Activated naive CD4-positive, alpha-beta T cell treated with anti-CD3 and anti-CD28 coated beads, Interleukin-2, amount 50 U/mL, for 16 hours (primary cell): ENCODE data around the gene IFT81.
"Not testable (repeated sequence)": the region's sequence is repeated elsewhere in the genome, so short reads cannot be mapped to it uniquely, and the experiment has no call there.

ENCODE experiments used
- DNase-seq: peaks from one replicate; pipeline ENCODE4 v3.0.0-alpha.2; 2020

IFT81 gene

GRCh38 chr12:110108309-110109036, 15.7 kb upstream of the IFT81 start:
- DNase-seq = no peak

DNA sequence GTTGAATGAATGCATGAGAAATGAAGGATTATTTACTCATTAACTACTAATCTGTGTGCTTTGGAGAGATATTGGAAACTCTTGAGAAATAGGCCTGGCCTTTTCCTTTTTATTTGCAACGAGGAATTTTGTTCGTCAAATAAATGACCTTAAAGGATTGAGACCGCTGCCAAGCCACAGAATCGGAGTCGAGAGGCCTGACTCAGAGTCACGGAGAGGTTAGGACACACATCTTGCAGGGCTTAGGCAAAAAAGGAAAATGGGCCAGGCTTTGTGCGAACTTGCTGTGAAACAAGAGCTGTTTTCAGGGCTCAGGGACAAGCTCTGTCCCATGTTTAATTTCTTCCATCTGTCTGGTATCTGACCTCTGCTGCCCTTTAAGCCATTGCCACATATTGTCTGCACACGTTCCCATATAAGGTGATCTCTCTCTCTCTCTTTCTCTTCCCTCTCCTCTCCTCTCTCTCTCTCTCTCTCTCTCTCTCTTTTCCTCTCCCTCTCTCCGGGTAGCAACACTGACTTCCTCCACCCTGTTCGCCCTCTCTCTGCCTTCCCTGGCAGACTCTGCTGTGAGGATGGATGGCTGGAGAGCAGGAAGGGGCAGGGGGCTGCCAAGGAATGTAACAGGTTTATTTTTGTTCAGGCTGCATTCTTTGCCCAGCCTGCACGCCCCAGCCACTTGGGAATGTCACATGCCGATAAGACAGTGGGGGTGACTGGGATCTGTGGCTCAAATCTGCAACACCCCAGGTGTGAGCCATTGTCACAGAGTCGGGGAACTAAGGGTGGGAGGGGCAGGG, 14.9 kb upstream of the IFT81 start:
- no peak for DNase-seq

DNA sequence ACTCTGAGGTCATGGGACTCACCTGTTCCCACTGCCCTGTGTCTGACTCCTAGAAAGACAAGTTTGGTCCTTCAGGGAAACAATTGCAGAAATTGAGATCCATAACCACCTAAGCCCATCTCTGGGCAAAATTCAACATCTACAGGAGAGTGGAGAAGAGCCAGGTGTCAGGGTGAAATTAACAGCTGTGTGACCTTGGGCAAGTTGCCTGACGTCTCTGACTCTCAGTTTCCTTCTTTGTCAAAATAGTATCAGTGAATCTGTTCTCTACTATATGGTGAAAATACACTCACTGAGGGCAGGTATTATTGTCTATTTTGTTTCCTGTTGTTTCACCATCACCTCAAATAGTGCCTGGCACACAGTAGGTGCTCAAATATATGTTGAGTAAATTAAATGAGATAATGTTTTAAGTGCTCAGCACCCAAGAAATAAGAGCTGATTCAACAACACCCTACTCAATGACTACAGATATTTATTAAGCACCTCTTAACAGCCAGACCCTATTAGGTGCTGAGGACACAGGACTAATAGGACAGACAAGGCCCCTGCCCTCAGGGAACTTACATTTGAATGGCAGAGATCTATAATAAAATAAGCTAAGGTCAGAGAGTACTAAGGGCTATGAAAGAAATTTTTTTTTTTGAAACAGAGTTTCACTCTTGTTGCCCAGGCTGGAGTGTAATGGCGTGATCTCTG, 14.2 kb upstream of the IFT81 start:
- no peak for DNase-seq

DNA sequence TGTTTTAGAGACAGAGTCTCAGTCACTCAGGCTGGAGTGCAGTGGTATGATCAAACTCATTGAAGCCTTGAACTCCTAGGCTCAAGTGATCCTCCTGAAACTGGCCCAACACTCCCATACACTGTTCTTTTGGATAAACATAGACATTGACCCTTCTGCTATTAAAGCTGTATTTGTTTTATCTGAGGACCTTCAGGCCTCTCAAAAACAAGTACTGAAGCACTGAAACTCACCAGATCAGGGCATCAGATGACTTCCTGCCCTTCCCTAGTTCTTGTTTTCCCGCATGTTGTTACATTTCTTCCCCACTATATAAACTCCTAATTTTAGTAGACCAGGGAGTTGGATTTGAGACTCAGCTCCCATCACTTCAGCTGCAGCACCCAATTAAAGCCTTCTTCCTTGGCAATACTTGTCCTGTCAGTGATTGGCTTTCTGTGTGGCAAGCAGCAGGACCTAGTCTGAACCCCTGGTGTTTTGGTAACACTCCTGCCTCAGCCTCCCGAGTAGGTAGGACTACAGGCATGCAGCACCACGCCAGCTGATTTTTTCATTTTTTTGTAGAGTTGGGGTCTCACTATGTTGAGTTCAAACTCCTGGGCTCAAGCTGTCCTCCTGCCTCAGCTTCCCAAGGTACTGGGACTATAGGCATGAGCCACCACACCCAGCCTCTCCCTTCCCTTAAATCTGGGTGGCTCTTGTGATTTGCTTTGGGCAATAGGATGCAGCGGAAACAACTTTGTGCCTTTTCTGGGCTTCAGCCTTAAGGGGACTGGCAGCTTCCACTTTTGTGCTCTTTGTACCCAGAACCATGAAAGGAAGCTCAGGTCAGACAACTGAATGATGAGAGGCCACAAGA, 12.5 kb upstream of the IFT81 start:
- DNase-seq = no peak

DNA sequence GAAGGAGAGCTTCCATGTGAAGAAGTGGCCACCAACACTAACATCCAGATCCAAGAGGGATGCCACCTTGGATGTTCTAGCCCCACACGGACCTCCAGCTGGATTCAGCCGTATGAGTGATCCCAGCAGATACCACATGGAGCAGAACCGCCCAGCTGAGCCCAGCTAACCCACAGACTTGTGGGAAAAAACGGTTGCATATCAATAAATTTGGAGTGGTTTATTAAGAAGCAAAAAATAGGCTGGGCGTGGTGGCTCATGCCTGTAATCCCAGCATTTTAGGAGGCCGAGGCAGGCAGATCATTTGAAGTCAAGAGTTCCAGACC, 11.9 kb upstream of the IFT81 start:
- DNase-seq = no peak

GRCh38 chr12:110114528-110114937, 9.6 kb upstream of the IFT81 start:
- DNase-seq = no peak

- DNase-seq = no peak
Observed at GRCh38 chr12:110115675-110116074, 8.5 kb upstream of the IFT81 start.

DNA sequence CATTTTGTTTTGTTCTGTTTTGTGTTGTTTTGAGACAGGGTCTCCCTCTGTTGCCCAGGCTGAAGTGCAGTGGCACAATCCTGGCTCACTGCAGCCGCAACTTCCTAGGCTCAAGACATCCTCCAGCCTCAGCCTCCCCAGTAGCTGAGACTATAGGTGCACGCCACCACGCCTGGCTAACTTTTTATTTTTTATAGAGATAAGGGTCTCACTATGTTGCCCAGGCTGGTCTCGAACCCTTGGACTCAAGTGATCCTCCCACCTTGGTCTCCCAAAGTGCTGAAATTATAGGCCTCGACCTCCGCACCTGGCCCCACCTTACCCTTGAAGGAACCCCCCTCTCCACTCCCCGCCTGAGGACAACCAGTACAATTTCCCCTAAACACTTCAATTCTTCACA, 7.5 kb upstream of the IFT81 start:
- no peak for DNase-seq

DNA sequence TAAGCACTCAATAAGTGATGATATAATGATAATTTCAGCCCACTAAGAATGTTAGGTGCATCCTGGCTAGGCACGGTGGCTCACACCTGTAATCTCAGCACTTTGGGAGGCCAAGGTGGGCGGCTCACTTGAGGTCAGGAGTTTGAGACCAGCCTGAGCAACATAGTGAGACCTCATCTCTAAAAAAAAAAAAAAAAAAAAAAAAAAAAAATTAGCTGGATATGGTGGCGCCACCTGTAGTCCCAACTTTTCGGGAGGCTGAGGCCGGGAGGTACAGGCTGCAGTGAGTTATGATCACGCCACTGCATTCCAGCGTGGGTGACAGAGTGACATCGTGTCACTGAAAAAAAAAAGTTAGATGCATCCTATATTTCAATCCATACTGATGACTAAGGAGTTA, 6.9 kb upstream of the IFT81 start:
- not testable (repeated sequence) for DNase-seq

DNA sequence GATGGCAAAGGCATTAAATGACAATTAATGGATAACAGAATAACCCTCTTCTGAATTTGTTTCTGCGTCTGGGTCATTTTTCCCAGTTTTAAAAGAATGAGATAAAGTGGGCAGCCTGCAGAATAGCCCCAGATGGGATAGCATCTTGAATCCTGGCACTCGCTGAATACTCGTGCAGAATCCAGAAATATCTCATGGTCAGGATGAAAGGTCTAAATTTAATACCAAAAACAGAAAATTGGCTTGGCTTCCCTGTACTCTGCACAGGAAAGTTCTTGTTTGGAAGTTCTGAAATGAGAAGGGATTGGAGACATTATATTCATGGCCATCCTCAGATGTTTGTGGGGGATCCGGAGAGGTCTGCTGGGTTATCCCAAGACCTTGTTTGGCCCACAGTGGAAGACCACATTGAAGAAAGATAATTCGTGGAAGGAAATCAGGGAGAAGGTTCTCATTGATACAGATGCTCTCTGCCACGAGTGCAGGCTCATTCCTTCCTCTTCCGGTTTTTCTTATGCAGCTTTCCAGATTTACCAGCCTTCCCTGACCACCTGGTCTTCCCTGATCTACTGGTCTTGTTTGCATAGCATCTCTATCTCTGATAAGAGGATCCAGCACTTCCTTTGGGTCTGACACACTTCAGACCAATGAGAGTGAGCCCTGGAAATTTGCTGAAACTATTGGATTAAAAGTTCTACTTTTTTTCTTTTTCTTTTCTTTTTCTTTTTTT, 6.0 kb upstream of the IFT81 start:
- no peak for DNase-seq

DNA sequence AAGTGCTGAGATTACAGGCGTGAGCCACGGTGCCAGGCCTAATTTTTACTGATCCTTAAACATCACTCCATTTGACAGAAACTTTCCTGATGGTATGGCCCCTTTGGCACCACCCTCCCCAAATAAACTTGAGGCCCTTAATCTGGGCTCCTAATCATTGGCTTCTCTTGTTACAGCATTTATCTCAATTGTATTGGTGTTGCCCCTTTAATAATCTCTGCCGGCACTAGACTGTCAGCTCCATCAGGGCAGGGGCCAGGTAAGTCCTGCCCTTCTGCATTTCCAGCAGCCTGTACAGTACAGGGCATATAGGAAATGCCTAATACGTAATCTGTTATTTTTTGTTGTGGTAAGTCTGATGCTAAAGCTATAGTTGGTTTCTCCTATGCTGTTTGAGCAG, 1.2 kb upstream of the IFT81 start:
- no peak for DNase-seq

DNA sequence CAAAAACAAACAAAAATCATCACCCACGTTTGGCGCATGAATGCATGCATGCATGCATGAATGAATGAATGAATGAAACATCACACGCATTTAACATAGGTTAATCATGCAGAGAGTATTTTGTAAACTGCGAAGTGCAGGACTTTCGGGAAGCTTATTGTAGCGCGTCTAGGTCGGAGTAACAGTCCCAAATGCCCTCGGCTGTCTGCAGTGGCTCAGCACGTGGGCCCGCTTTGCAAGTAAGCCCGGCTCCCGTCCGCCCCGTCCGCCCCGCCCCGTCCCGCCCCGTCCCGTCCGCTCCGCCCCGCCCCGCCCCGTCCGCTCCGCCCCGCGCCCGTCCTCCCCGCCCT, 263 bp upstream of the IFT81 start:
- no peak for DNase-seq

DNA sequence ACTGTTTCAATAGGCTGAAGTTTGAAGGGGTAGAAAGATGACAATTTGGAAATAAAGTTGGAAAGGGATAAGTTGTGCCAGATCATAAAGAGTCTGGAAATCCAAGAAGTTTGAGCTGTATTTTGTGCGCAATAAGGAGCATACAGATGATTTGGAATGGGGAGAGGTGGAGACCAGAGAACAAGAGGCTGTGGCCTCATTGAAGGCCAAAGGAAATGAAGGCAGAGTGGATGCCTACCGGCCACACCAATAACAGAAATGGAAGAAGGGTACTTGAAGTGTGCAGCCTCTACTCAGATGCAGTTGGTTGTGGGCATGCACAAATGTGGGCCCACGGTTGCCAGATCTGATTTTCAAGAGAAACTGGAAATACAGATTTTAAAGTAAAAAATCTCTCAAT, 2.4 kb downstream of the IFT81 start:
- no peak for DNase-seq

GRCh38 chr12:110134691-110135411, 10.7 kb downstream of the IFT81 start:
- no peak for DNase-seq

- no peak for DNase-seq
Observed at GRCh38 chr12:110135806-110136205, 11.6 kb downstream of the IFT81 start.

- no peak for DNase-seq
Observed at GRCh38 chr12:110137786-110138185, 13.6 kb downstream of the IFT81 start.

DNA sequence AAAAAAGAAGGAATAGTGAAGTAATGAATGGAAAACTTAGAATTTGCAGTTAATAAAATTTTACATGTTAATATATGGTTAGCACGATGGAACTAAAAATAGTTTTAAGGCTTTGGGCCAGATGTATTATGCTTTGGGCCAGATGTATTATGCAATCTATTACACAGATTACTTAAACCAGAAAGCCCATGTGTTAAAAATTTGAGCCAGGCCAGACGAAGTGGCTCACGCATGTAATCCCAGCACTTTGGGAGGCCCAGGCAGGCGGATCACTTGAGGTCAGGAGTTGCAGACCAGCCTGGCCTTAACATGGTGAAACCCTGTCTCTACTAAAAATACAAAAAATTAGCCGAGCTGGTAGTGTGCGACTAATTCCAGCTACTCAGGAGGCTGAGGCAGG, 17.2 kb downstream of the IFT81 start:
- DNase-seq = no peak

DNA sequence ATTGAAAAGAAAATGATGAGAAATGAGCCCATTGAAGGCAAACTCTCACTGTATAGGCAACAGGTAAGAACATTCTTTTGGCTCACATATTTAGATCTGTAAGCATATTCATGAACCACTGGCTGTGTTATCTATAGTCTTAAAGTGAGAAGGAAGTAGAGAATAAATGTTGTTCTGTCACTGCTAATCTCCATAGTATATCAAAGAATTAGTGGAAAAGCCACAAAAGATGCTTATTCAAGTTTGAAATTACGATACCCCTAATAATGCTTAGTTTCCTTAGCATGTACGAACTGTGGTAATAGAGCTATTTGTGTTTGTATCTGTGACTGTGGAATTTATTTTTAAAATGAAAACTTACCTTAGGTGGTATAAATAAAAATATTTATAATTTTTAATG, 22.8 kb downstream of the IFT81 start:
- DNase-seq = no peak

- no peak for DNase-seq
Observed at GRCh38 chr12:110149086-110149660, 25.0 kb downstream of the IFT81 start.

DNA sequence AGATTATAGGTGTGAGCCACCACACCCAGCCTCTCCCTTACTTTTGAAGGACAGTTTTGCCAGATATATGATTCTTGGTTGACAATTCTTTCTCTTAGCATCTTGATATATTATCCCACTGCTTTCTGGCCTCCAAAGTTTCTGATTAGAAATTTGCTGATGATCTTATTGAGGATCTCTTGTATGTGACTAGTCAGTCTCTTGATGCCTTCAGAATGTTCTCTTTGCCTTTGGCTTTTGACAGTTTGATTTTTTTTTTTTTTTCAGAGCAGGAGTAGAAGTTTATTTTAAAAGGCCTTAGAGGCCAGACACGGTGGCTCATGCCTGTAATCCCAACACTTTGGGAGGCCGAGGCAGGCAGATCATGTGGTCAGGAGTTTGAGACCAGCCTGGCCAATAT, 32.6 kb downstream of the IFT81 start:
- DNase-seq = no peak

DNA sequence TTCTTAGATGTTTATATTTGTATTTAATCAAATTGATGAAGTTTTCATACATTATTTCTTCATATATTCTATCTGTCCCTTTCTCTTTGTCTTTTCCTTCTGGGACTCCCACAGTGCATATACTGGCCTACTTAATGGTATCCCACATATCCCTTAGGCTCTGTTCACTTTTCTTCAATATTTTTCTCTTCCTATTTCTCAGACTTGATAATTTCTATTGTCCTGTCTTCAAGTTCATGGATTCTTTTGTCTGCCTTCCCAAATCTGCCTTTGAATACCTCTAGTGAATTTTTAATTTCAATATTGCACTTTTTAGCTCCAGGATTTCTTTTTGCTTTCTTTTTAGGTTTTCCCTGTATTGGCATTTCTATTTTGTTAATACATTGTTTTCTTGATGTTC, 33.4 kb downstream of the IFT81 start:
- DNase-seq = no peak
